ENCODE results near the gene TADA2B. TPM values are rescaled to one million over a fixed set of nuclear protein-coding genes. Genes with fewer than 3 reads are reported as not detected.
"Not testable (repeated sequence)": the region's sequence is repeated elsewhere in the genome, so short reads cannot be mapped to it uniquely, and the experiment has no call there.

Gene TADA2B
- total RNA-seq, 2 experiments from 2014 or later = 16.6 to 16.8 TPM

GRCh38 chr4:7074426-7074825 is 31.3 kb downstream of the TADA2B start:
- Mint-ChIP-seq H3K27me3 (ENCODE audit: low read depth) (peaks cover 16% of the 10 kb centered on the region), H3K4me1 (ENCODE audit: low read depth) (peaks cover 6% of the 10 kb centered on the region), H3K27ac (no peak overlapping the region), H3K9me3 (ENCODE audit: insufficient read depth) (no peaks in the 10 kb centered on the region), H3K36me3 (ENCODE audit: low read depth) (no peaks in the 10 kb centered on the region), H3K4me3 (no peak overlapping the region)
- ATAC-seq (no peak), DNase-seq (no peak)
- POLR2A ChIA-PET = no interaction called here
- CTCF ChIA-PET = interaction anchor here (0.8 to 2.3 kb wide), 2 partner anchors 31 to 354 kb away, joined by 3 to 8 read pairs; partner anchors contain the start of gene TADA2B

- no peak for DNase-seq
- no peaks in the 10 kb centered on the region for H3K36me3 Mint-ChIP-seq (ENCODE audit: low read depth)
- H3K4me1 Mint-ChIP-seq (ENCODE audit: low read depth) = no peaks in the 10 kb centered on the region
- POLR2A ChIA-PET = interaction anchor here (1.2 kb wide), 1 partner anchor 9 kb away, joined by 3 read pairs; no protein-coding TSS in a partner anchor
- no peaks in the 10 kb centered on the region for H3K9me3 Mint-ChIP-seq (ENCODE audit: insufficient read depth)
- ATAC-seq = no peak
- peaks cover 30% of the 10 kb centered on the region for H3K27me3 Mint-ChIP-seq (ENCODE audit: low read depth)
- no peak overlapping the region for H3K27ac Mint-ChIP-seq
- no peak overlapping the region for H3K4me3 Mint-ChIP-seq
- CTCF ChIA-PET = no interaction called here
Observed at GRCh38 chr4:7075962-7076695, 33.0 kb downstream of the TADA2B start.

GRCh38 chr4:7076696-7077082 is 33.5 kb downstream of the TADA2B start:
- POLR2A ChIA-PET = no interaction called here

GRCh38 chr4:7077371-7077770 is 34.2 kb downstream of the TADA2B start:
- ATAC-seq = no peak
- H3K4me3 Mint-ChIP-seq = no peak overlapping the region
- ChIA-PET CTCF (interaction anchor here (0.9 kb wide), 1 partner anchor 9 kb away, joined by 3 read pairs; no protein-coding TSS in a partner anchor), POLR2A (interaction anchor here (0.8 kb wide), 1 partner anchor 10 kb away, joined by 4 read pairs; the partner anchor contains the start of gene GRPEL1)
- no peaks in the 10 kb centered on the region for H3K4me1 Mint-ChIP-seq (ENCODE audit: low read depth)
- H3K36me3 Mint-ChIP-seq (ENCODE audit: low read depth) = no peaks in the 10 kb centered on the region
- no peak for DNase-seq
- H3K27ac Mint-ChIP-seq = no peak overlapping the region
- H3K27me3 Mint-ChIP-seq (ENCODE audit: low read depth) = peaks cover 28% of the 10 kb centered on the region
- H3K9me3 Mint-ChIP-seq (ENCODE audit: insufficient read depth) = no peaks in the 10 kb centered on the region

More at GRCh38 chr4:7076696-7077082, 33.5 kb downstream of the TADA2B start:
- Mint-ChIP-seq H3K27me3 (ENCODE audit: low read depth) (peaks cover 33% of the 10 kb centered on the region), H3K36me3 (ENCODE audit: low read depth) (no peaks in the 10 kb centered on the region), H3K4me1 (ENCODE audit: low read depth) (no peaks in the 10 kb centered on the region), H3K4me3 (no peak overlapping the region), H3K9me3 (ENCODE audit: insufficient read depth) (no peaks in the 10 kb centered on the region), H3K27ac (no peak overlapping the region)
- CTCF ChIA-PET = interaction anchor here (0.9 kb wide), 1 partner anchor 8 kb away, joined by 3 read pairs; no protein-coding TSS in a partner anchor
- ATAC-seq (no peak), DNase-seq (no peak)

GRCh38 chr4:7078025-7078424 is 34.9 kb downstream of the TADA2B start:
- Mint-ChIP-seq H3K36me3 (ENCODE audit: low read depth) (no peaks in the 10 kb centered on the region), H3K4me1 (ENCODE audit: low read depth) (no peaks in the 10 kb centered on the region), H3K27ac (no peak overlapping the region), H3K9me3 (ENCODE audit: insufficient read depth) (no peaks in the 10 kb centered on the region), H3K4me3 (no peak overlapping the region), H3K27me3 (ENCODE audit: low read depth) (peaks cover 29% of the 10 kb centered on the region)
- CTCF ChIA-PET = no interaction called here
- POLR2A ChIA-PET = interaction anchor here (0.8 kb wide), 1 partner anchor 10 kb away, joined by 4 read pairs; the partner anchor contains the start of gene GRPEL1
- no peak for DNase-seq
- ATAC-seq = no peak

- H3K4me1 Mint-ChIP-seq (ENCODE audit: low read depth); H3K27ac Mint-ChIP-seq; DNase-seq; H3K9me3 Mint-ChIP-seq (ENCODE audit: insufficient read depth); H3K36me3 Mint-ChIP-seq (ENCODE audit: low read depth); ATAC-seq; H3K4me3 Mint-ChIP-seq: not testable (repeated sequence)
- ChIA-PET CTCF (interaction anchor here (0.9 to 1.7 kb wide), 4 partner anchors 8 to 404 kb away, joined by 3 to 5 read pairs (median 4); partner anchors contain the start of gene TADA2B), POLR2A (interaction anchor here (0.6 kb wide), 1 partner anchor 17 kb away, joined by 5 read pairs; no protein-coding TSS in a partner anchor)
- peaks cover 35% of the 10 kb centered on the region for H3K27me3 Mint-ChIP-seq (ENCODE audit: low read depth)
Observed at GRCh38 chr4:7079483-7079882, 36.3 kb downstream of the TADA2B start.

- H3K9me3 Mint-ChIP-seq (ENCODE audit: insufficient read depth); DNase-seq; ATAC-seq; POLR2A ChIA-PET; H3K27ac Mint-ChIP-seq; H3K4me1 Mint-ChIP-seq (ENCODE audit: low read depth); H3K4me3 Mint-ChIP-seq; H3K36me3 Mint-ChIP-seq (ENCODE audit: low read depth): not testable (repeated sequence)
- CTCF ChIA-PET = interaction anchor here (1.0 to 1.7 kb wide), 3 partner anchors 9 to 405 kb away, joined by 4 to 5 read pairs (median 5); no protein-coding TSS in a partner anchor
- H3K27me3 Mint-ChIP-seq (ENCODE audit: low read depth) = peaks cover 38% of the 10 kb centered on the region
Observed at GRCh38 chr4:7079909-7080308, 36.7 kb downstream of the TADA2B start.

- CTCF ChIA-PET = interaction anchor here (0.8 to 2.9 kb wide), 7 partner anchors 10 to 210 kb away, joined by 3 to 15 read pairs (median 5); partner anchors contain the start of genes GRPEL1 and TADA2B
- Mint-ChIP-seq H3K4me1 (ENCODE audit: low read depth) (peaks cover 2% of the 10 kb centered on the region), H3K27me3 (ENCODE audit: low read depth) (peaks cover 40% of the 10 kb centered on the region), H3K36me3 (ENCODE audit: low read depth) (no peaks in the 10 kb centered on the region), H3K9me3 (ENCODE audit: insufficient read depth) (no peaks in the 10 kb centered on the region), H3K4me3 (no peak overlapping the region), H3K27ac (no peak overlapping the region)
- ATAC-seq = no peak
- no peak for DNase-seq
- POLR2A ChIA-PET = no interaction called here
Observed at GRCh38 chr4:7083597-7084563, 40.7 kb downstream of the TADA2B start.

GRCh38 chr4:7084564-7084961 is 41.4 kb downstream of the TADA2B start:
- H3K4me3 Mint-ChIP-seq; DNase-seq; H3K9me3 Mint-ChIP-seq (ENCODE audit: insufficient read depth); H3K27ac Mint-ChIP-seq; H3K4me1 Mint-ChIP-seq (ENCODE audit: low read depth); POLR2A ChIA-PET; ATAC-seq; H3K36me3 Mint-ChIP-seq (ENCODE audit: low read depth): not testable (repeated sequence)
- H3K27me3 Mint-ChIP-seq (ENCODE audit: low read depth) = peaks cover 37% of the 10 kb centered on the region
- CTCF ChIA-PET = interaction anchor here (0.7 to 2.9 kb wide), 2 partner anchors 14 to 18 kb away, joined by 3 to 15 read pairs; no protein-coding TSS in a partner anchor

- H3K27me3 Mint-ChIP-seq (ENCODE audit: low read depth) = peaks cover 20% of the 10 kb centered on the region
- H3K27ac Mint-ChIP-seq = no peak overlapping the region
- H3K9me3 Mint-ChIP-seq (ENCODE audit: insufficient read depth) = no peaks in the 10 kb centered on the region
- ChIA-PET POLR2A (no interaction called here), CTCF (interaction anchor here (1.1 kb wide), 1 partner anchor 16 kb away, joined by 4 read pairs; no protein-coding TSS in a partner anchor)
- ATAC-seq = no peak
- no peak for DNase-seq
- H3K4me3 Mint-ChIP-seq = no peak overlapping the region
- H3K36me3 Mint-ChIP-seq (ENCODE audit: low read depth) = no peaks in the 10 kb centered on the region
- H3K4me1 Mint-ChIP-seq (ENCODE audit: low read depth) = peaks cover 2% of the 10 kb centered on the region
Observed at GRCh38 chr4:7086384-7086783, 43.2 kb downstream of the TADA2B start.

GRCh38 chr4:7087036-7087435 is 43.9 kb downstream of the TADA2B start:
- no peak overlapping the region for H3K27ac Mint-ChIP-seq
- H3K36me3 Mint-ChIP-seq (ENCODE audit: low read depth) = no peaks in the 10 kb centered on the region
- H3K4me3 Mint-ChIP-seq = no peak overlapping the region
- peaks cover 17% of the 10 kb centered on the region for H3K27me3 Mint-ChIP-seq (ENCODE audit: low read depth)
- peaks cover 2% of the 10 kb centered on the region for H3K4me1 Mint-ChIP-seq (ENCODE audit: low read depth)
- DNase-seq (no peak), ATAC-seq (no peak)
- ChIA-PET CTCF (no interaction called here), POLR2A (no interaction called here)
- H3K9me3 Mint-ChIP-seq (ENCODE audit: insufficient read depth) = no peaks in the 10 kb centered on the region
